SHP77 (cell line): ENCODE results near the gene AVPI1.
A peak's percentile ranks its signal among the peaks of the same experiment; 100 is the strongest.
"Not testable (repeated sequence)": the region's sequence is repeated elsewhere in the genome, so short reads cannot be mapped to it uniquely, and the experiment has no call there.

Experiments used
- DNase-seq, 2 experiments: peaks; one replicate each; lab custom pipeline; 2025; lab: John Stamatoyannopoulos, UW

AVPI1 gene

DNA sequence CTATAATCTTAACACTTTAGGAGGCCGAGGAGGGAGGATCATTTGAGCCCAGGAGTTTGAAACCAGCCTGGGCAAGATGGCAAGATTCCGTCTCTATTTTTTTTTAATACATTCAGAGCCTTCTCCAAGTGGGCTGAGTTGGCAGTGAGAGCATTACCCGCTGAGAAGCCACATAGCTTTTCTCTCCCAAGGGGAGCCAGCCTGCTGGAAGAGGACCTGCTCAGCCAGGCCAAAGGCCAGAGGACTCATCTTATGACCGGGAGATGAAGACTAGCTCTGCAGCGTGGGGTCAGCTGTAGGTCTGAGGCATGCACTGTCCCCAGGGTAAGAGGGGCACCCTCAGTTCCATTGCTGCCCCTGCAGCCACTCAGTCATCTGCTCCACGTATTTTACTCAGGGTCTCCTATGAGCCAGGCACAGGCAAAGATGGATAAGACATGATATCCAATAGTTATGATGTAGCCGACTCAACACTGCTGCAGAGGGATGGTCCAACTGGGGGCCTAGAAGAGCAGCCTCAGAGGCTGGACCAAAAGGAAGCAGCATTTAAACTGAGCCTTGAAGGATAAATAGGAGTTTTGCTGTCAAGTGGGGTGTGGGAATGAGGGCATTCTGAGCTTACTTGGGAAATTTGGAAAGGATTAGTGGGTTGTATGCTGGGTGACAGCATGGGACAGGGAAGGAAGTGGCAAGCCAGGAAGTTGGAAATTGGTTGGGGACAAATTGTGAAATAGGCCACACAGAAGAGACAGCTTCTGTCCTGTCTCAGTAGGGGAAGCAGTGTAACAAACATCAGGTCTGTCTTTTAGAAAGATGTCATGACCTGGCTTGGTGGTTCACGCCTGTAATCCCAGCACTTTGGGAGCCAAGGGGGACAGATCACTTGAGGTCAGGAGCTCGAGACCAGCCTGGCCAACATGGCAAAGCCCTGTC lies 24.9 kb upstream of the AVPI1 start:
- no peak for DNase-seq

DNA sequence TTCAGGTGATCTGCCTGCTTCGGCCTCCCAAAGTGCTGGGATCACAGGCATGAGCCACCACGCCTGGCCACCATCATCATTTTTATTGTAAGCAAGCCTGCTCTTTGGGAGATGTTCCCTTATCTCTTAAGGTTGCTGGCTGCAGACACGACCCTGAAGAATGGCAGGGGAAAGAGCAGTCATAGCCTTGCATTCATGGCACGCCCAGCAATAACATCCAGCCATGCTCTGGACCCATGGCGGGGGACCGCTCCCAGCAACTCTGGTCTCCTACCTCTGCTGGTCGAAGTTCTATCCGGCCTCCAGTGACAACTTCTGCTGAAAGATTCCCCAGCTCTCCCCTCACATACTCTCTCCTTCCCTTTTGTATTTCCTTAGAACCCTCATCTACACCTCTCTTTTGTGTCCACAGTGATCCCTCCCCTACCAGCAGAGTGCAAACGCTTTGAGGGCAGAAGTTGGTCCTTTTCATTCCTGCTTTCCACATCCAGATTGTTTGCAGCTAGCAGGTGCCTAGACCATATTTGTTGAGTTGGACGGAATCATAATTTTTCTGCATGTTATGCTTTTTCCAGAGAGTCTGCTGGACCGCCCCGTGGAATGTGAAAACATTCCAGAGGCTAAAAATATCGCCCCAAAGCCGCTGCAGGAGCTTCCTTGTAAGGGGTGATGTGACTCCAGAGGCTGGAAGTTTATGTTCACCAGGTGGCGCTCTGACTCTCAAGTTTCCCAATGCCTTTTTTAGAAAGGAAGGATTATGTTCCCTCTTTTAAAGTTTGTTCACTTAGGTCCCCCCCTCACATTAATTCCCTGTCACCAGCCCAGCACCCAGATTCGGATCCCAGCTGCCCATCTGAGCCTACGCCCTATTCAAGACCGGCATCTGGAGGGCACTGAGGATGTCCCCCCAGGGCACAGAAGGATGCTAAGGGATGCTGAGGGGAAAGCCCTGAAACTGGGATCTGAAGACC lies 22.2 kb upstream of the AVPI1 start:
- DNase-seq = peak in 1 of 2 experiments; percentile 19

DNA sequence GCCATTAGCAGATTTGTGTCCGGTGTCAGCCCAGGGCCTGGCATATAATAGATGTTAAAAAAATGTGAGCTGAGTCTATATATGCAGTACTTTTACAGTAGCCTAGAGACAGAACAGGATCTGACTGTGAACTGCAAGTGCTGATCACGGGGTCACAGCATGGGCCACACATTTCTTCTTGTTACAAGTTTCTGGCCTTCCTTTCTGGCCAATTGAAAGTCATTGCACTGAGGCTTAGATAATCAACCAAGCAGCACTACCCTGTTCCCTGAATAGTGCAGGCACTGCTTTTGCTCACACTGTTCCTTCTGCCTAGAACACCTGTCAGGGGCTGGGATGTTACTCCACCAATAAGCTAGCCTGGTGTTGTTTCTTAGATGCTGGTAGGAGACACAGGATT lies 21.1 kb upstream of the AVPI1 start:
- no peak for DNase-seq

DNA sequence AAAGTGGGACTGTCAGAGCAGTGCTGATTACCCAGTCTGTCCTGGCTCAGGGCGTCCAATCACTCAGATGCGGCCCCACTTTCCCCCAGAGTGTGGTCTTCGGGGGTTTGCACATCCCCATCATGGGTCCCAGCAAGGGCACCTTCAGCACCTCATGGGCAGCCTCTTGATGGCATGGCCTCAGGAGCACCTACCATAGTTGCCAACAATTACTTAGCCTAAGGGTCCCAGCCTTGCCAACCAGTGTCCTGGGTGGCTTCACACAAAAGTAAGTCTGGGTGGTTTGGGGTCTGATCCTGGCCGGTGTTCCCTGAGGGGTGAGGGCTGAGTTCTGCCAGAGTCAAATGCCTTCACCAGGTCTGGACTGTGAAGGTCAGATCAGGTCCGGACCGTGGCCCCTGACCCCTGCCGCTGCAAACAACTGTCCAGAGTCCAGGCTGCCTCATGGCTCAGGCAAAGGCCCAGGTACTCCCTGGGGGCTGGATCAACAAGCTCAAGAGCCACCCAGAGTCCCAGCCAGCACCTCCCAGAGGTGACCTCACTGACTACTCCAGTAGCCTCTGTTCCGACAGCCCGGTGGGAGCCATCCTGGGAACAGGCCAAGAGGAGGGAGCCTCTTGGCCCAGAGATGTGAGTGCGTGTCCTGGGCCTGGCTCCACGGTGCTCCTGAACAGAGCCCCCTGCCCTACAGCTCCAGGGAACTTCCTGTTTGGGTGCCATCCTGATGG lies 20.3 kb upstream of the AVPI1 start:
- no peak for DNase-seq

DNA sequence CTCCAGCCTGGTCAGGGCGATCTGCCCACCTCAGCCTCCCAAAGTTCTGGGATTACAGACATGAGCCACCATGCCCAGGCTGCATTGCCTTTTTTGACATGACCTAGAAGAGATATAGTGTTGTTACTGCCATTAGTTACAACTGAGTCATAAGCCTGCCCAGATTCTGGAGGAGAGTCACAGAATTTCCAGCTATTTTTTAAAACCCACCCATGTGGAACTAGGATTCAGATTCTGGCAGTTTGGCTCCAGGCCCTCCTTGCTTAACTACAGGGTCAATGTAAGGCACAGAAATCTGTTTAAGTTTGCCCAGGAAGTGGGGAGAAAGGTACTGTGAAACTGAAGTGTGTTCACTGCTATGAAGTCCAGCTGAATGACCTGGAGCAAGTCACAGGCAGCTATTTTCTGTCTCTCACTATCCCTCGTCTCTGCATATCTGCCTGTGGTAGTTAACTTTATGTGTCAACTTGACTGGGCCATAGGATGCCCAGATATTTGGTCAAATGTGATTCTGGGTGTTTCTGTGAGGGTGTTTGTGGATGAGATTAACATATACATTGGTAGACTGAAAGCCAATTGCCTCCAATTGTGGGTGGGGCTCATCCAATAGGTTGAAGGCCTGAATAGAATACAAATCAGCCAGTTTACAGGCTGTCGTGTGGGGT lies 18.1 kb upstream of the AVPI1 start:
- no peak for DNase-seq

DNA sequence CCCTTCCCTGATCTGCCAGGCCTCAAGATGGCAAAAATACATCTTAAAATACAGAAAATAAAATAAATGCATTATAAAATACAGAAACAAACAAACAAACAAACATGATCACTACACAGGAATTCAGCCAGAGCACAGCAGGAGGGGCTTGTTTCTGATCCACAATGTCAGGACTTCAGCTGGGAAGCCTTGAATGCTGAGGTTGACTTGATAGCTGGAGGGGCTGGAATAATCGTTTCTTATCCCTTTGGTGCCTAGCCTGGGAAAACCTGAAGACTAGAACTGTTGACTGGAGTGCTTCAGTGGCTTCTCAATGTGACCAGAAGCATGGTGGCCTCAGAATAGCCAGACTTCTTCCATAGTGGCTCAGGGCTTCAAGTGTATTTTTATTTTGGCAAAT lies 17.3 kb upstream of the AVPI1 start:
- no peak for DNase-seq

DNA sequence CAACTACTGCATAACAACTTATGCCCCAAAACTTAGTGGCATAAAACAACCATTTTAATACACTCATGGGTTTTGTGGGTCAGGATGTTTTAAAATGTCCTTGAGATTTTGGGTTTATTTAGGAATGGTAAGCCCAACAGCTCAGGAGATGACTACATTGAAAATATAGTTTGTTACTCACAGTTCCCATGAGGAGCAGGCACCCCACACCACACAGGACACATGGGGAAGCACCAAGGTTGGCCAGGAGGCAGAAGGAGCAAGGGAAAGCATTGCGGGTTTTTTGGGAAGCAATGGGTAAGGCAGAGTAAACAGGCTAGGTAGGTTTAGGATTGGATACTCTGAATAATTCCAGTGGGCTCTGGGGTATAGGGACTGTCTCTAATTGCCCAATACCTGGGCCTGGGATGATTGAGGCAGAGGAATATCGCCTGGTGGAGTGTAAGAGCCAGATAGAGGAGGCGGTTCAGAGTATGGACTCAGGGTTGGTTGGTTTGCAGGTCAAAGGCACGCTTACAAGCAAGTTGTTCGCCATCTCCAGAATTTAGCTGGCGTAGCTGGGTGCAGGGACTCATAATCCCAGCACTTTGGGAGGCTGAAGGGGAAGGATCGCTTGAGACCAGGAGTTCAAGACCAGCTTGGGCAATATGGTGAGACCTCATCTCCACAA lies 16.5 kb upstream of the AVPI1 start:
- no peak for DNase-seq

DNA sequence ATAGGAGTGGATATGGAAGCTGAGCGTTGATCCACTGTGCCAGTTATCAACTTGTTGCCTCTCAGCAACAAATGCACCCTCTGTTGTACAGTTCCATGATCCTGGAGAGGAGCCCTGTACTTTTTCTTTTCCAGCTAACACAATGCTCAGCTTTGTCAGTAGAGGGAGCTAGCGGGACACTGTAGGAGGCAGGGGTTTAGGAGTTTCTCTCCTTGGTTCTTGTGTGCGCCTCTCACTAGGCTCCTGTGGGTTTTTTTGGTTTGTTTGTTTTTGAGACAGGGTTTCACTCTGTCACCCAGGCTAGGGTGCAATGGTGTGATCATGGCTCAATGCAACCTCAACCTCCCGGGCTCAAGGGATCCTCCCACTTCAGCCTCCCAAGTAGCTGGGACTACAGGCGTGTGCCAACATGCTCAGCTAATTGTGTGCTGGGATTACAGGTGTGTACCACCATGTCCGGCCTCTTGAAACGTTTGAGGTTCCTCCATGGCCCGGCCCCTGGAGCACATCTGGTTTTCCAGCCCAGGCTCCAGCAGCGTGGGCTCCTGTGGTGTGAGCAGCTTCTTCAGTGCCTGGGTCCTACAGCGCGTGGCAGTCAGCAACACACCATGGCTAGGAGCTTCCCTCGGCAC lies 14.5 kb upstream of the AVPI1 start:
- DNase-seq = peak; percentile 58 to 62

DNA sequence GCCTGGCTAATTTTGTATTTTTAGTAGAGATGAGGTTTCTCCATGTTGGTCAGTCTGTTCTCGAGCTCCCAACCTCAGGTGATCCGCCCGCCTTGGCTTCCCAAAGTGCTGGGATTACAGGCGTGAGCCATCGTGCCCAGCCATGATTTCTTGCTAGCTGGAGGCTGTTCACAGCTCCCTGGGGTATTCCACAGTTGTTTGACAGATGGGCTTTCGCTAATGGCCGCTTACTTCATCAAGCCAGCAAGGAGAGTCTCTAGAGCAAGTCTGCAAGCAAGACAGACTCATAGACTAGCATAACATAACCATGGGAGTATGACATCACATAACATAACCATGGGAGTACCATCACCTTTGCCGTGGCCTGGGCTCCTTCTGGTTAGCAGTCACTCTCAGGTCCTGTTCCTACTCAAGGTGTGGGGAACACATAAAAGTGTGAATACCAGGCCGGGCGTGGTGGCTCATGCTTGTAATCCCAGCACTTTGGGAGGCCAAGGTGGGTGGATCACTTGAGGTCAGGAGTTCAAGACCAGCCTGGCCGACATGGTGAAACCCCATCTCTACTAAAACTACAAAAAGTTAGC lies 11.1 kb upstream of the AVPI1 start:
- not testable (repeated sequence) for DNase-seq

DNA sequence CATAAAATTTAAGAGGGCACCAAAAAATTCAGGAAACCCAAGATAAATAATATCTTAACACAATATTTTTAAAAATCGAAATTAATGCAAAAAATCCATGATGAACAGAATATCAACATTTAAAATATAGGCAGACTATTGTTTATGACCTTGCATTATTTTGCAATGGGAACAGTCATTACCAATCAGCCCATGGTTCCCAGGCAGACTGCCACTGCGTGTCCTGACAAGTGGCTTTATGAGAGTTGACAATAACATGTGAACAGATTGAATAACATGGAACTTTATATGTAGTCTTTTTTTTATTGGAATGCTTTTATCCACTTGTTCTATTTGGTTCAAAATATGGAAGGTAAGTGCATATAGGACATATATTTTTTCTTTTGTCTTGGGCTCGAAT lies 3.1 kb upstream of the AVPI1 start:
- no peak for DNase-seq

DNA sequence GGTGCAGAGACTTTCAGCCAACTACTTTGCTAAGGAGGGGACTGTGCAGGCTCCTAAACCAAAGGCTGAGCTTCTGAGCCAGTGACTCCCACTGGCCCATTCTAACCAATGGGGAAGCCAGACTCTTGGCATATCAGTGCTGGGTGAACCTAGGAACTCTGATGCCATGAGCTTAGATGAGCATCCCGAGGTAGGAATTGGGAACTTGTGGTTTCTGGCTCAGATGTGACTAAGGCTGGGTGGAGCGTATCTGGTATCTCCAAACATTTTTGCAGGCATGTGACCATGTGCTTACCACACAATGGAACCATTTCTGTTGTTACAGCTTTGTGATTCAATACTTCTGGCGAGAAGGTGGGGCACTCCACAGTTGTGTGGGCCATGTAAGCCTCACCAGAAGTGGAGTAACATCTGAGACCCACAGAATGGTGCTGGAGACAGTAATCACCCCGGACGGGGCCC lies 2.5 kb upstream of the AVPI1 start:
- no peak for DNase-seq

DNA sequence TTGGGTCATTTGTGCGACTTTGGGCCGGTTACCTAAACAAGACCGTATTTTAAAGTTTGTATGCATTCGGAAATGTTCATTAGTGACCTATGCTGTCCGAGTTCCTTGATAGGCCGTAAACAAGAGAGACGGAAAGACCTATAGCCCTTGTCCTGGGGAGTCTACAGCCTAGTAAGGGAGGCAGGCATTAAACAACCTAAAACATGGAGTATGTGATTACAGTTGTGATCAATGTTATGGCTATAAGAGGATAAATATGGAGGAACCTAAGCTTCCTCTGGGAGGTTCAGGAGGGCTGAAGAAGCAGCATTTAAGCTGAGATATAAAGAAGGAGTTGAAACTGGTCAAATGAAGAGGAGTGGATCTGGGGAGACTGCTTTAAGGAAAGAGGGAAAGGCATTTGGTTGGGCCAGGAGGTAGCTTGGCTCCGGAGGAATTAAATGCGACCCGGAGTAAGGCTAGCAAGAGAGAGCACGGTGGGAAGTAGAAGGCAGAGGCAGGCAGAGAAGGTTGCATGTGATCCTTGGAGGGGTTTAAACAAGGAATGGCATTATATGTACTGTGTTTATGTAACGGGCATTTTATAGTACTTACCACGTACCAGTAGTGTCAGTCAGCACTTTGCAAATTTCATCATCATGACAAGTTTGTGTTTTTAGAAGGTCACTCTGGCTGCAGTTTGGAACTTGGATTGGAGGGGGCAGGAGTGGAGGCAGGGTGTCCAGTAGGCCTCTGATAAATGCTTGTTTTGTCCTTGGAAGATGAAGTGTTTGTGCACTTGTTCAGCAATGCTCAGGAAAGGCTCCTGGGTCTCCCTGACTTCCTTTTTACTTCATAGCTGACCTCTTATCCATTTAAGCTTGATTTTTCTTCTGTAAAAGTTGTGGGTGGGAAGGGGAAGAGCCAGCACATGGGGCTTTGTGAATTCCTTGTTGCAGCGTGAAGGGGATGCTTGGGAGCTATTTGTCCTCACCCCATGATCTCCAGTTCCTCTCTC lies 1.0 kb upstream of the AVPI1 start:
- peak in 1 of 2 experiments; percentile 10 for DNase-seq

DNA sequence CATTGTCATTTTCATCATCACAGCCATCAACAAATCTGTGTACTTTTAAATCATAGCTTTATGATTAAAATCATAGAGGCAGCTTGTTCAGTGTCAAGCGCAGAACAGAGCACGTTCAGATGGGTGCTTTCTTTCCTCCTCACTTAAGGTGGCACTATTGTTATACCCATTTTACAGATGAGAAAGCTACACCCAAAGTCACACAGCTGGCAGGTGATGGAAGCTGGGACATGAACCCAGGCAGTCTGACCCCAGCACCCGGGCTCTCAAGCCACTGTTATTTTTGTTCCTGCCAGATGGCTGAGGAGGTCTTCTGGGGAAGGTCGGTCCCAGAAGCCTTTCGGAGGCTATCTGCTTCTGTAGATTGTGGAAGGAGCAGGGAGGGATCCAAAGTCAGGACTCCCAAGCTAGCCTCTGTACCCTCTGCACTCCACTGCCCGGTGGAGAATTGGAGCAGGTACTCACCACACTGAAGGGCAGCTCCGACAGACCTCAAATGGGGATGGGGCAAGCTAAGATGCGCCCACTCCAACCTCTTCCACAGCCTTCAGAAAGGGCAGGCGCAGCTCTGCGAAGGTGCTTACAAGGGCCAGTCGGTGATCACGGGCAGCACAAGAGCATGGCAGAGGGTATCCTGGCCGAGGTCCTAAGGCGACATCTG lies 610 bp downstream of the AVPI1 start:
- no peak for DNase-seq

DNA sequence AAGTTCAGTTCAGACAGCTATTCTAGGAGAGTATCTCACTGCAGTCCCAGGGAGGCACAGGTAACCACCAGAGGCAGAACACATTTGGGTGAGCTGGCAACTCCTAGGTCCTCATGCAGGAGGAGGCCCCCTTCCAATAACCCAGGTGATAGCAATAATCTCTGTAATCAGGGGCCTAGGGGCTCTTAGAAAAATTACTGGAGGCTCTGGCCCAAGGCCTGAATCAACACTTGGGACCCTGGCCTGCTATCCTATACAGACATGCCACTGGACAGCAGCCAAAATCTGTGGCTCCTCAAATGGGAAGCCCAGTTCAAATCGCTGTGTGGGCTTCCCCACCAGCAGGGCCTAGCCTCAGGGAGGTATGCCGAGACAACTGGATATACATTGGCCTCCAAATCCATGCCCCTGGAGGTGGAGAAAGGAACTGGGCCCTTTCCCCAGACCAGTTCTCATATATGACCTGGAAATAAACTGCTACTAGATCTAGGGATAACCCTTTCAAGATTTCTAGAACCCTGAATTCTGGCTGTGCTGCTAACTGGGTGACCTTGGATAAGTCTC lies 1.6 kb downstream of the AVPI1 start:
- DNase-seq = peak; percentile 20 to 27

DNA sequence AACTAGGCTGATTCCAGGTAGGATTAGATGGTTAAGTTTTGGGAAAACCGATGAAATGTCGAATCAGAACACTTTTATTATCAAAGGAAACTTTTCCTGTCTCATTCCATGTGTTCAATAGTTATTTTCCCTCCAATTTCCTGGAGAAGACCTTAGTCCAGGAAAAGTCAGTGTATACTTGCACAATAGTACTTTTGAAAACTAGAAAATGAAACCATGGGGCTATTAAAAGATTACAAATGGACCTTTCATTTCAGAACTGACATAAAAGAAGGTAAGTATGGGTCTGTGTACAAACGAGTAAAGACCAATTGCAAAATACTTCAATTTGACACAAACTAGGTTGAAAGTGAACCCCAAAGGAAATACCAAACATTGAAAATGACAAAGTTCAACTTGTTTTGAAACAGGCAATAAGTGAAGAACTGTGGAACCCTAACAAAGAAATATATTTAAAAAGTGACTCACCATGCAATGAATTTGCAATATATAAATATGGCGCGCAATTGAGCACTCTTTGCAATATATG lies 2.1 kb downstream of the AVPI1 start:
- DNase-seq = no peak

DNA sequence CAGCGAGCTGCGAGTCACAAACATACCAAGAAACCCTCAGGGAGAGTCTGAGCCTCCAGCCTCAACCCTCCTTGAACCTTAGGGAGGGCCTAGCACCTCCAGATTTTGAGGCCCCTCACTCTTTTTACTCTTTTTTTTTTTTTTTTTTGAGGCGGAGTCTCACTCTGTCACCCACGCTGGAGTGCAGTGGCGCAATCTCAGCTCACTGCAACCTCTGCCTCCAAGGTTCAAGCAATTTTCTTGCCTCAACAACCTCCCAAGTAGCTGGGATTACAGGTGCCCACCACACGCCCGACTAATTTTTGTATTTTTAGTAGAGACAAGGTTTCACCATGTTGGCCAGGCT lies 2.7 kb downstream of the AVPI1 start:
- DNase-seq = not testable (repeated sequence)

DNA sequence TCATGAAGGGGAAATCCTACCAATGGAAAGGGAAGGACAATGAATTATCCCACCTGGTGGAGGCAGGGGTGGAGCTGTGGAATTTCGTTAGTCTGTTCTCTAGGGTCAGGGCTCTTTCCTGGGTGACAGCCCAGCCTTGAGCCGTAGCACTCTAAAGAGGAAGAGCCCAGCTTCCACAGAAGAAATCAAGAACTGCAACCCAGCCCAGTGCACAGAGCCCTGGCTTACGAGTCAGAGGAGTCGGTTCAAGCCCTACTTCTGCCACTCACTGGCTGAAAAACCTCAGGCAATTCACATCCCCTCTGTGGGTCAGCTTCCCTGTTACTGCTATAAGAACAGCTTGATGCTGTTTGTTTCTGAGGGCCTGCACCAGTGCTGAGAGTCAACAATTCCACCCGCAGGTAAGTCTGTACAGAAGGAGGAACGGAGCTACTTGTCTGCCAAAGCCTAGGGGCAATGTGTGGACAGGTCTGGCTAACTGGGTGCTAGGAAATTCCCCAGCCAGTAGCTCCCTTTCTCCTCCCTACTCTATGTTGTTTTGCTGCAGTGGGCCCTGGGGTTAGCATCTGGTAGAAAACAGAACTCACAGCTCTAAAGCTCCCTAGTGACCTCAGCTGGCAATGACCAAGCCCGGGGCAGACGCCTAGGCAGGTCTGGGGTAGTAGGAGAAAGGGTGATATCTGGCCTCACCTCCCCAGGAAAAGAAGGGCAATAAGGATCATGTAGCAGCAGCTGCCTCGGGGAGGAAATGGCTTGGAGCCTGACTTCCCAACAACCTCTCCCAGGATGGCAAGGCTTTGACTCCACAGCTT lies 3.3 kb downstream of the AVPI1 start:
- DNase-seq = peak in 1 of 2 experiments; percentile 25
